GM21737 (cell line): Measurements from ENCODE around the gene RAB11FIP5.
"Not testable (repeated sequence)": the region's sequence is repeated elsewhere in the genome, so short reads cannot be mapped to it uniquely, and the experiment has no call there.

ENCODE experiments used
- ATAC-seq: cut with Tn5 transposase; IDR thresholded peaks from one replicate; pipeline ENCODE4 v1.9.1; 2021; ENCODE audit warnings: mild to moderate bottlenecking, moderate library complexity; ENCODE audit not compliant: unreplicated experiment

The RAB11FIP5 gene

DNA sequence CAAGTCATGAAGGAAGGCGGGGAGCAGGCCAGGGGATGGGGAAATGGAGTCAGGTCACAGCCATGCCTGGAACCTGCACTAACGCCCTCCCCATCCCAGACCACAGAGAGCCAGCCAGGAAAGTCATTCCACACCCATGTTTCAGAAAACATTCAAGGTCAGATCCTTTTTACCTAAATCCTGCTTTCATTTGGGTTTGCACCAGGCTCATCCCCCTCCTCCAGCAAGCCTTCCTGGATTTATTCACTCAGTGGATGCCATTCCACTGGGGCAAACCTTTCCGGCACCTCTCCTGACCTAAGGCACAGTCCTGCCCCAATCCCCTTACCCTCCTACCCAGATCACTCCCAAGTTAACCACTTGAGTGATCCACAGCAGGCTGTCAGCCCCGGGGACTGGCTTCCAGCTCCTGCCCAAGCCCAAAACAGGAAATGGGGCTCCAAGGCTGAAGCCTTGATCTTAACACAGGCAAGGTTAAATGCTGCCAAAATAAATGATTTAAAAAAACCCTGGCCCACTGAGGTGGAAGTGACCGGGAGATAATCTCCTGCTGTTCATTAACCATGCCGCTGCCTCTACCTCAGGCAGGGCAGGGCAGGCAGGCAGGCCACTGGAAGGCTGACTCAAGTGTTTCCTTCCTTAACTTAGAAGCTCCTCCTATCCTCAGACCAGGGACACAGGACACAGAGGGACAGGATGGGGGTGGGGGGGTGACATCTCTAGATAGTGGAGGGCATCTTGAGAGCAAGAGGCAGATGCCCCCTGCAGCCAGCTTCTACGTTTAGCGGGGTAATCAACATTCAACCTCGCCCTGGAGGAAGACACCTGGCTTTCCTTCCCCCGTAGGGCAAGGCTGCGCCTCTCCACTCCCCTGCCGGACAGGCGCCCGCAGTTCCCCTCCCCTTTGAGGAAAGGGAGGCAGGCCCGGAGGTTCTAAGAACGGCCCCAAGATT lies 1.4 kb downstream of the RAB11FIP5 start:
- ATAC-seq = no peak

DNA sequence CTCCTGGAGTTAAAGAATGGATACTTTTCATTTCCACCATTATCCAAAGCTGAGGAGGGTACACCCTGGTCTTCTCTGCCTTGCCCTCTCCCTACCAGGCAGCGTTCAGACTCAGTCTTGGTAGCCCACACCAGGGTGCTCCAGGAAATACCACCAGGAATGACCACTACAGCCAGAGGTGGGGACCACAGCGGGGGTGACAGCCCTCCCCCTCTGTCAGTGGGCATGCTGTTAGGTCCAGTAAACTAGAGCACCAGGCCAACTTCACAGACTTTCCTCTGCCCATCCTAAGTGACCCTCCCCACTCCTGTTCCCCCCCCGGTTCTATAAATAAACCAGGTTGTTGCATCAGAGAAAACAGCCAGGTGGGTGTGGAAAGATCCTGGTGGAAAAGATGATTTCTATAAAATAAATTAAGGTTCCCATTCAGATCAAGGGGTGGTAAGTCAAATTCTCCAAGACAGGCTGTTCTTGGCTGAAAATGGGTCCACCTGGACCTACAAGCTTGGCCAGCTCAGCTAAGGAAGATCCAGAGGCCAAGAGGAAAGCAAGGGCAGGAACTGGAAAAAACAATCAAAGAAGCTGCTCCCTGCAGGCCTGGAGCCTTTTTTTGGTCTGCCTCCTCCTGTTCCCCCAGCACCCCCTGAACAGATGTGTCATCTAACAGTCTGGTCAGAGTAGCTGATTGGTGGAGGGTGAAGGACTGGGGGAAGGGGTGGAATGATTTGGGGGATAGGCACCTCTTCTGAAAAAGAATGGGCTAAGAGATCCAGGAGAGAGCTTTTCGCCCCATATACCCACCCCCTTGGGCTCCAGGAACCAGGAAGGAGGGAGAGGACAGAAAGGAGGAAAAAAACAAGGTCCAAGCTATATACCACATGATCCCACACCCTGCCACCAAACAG lies 2.3 kb downstream of the RAB11FIP5 start:
- no peak for ATAC-seq

DNA sequence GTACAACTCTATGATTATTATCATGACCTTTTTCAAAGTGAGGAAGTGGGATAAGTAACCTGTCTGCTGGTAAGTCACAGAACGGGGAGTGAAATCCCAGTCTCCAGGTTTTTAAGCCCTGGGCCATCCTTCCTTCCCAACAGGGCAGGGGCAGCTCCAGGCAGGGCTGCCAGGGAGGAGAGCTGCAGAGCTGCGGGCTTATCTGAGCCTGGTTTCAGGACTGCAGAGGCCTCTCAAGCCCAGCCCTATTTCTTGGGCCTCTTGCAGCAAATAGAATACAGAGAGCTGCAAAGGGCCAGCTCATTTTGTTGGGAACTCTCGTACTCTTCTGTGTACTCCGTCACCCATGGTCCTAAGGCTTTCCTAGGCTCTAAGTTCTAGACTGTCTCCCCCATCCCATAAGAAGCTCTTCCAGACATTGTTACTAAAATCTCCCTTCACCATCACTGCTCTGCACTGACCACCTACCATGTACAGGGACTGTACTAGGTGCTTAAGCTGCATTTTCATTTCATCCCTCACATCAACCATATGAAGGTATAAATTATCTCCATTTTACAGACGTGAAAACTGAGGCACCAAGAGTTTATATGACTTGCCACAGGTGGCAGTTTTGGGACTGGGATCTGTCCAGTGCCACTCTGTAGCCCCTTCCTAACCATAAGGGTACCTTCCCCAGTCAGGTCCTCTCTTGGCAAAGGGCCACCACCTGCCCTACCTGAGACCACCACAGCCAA lies 3.1 kb downstream of the RAB11FIP5 start:
- ATAC-seq = no peak

DNA sequence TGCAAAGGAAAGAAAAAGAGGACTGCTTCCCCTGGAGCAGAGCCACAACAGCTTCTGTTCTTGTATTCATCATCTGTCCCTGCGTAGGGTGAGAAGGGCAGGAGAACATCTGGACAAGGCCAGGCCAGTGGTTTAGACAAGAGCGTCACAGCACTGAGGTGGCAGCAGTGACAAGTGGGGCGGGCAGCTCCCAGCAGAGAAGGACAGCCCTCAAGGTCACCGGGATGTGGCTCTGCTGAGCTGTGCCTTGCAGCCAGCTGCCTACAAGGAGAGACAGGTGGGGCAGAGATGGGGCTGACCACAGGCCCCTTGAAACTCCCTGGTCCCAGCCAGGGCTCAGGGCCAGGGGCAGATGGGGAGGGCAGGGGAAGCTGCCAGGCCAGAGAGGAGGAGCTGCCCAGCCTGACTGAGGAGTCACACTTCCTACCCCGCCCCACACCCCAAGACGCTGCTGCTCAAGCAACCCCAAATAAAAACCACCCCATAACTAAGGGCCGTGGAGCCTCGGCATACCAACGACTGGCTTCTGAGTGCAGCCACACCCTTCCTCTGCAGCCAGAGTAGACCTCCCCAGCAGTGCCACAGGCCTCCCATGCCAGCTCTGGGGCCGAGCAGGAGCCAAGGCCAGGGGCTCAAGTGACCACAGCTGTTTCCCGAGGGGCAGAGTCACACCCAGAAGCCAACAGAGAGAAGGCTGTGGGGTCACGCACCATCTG lies 5.4 kb downstream of the RAB11FIP5 start:
- no peak for ATAC-seq

DNA sequence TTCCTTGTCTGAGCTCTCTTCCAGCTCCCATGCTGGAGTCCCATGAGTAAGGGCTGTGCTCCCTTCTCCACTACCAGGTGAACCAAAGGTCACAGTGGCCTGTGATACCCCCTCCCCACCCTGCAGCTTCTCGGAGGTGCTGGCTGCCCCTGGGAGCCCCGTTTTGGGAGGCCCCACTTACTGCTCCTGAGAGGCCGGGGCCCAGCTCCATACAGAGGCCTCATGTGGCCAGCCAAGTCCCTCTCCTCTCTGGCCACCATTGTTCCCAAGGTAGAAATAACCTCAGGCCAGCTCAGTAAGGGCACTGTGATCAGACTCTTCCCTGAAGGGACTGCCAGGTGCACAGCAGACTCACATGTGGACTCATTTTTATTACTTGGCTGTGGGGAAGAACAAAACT lies 6.0 kb downstream of the RAB11FIP5 start:
- no peak for ATAC-seq

DNA sequence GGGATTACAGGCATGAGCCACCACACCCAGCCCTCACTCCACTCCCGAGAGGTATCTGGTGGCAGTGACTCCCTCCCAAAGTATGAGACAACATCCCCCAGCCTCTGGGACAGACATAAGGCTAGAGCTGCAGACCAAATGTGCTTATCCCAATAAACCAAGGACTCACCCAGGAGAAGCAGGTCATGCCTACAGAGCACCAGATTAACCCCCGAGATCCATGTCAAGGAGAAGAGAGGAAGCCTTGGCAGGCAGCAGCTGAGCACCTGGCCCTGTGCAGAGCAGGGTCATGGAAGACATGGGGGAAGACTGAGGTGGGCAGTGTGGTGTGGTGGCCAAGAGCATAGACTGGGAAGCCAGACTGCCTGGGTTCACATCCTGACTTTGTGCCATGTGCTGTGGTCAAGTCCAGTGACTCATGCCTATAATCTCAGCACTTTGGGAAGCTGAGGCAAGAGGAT lies 7.2 kb downstream of the RAB11FIP5 start:
- ATAC-seq = no peak

DNA sequence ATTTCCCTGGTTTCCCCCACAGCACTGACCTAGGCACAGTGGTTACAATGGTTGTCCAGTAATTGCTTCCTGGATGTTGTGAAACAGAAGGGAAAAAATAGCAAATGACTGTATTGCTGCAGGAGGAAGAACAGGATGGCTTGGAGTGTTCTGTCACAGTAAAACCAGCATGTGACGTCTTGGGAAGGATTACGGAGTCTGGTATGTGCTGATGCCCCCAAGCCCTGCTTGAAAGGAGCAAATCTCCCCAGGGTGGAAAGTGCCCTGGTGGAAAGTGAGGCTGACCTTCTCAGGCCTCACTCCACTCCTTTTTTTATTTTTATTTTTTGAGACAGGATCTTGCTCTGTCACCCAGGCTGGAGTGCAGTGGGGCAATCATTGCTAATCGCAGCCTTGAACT lies 7.8 kb downstream of the RAB11FIP5 start:
- ATAC-seq = no peak

DNA sequence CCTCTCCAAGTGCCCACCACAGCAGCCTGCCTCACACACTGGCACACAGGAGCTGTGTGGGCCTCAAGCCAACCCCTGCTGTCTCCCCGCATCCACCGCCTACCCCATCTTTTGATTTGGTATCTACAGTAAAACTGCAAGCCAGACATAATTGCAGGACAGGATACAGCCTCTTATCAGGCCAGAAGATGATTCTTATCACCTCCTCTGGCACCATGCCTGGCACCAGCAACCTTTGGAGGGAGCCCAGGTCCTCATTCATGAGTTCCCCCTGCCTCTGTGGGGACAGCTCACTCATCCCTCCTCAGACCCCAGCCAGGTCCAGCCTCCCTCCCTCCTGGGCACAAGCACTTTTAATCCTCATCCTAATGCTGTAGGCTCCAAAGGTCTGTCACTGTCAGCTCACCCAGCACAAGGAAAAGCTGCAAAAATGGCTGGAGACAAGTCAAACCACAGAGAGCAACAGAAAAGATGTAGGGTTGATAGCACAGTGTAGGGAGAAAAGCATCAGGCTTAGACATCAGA lies 9.7 kb downstream of the RAB11FIP5 start:
- no peak for ATAC-seq

GRCh38 chr2:73101626-73102256 lies 11.0 kb downstream of the RAB11FIP5 start:
- no peak for ATAC-seq

GRCh38 chr2:73100956-73101355 lies 11.8 kb downstream of the RAB11FIP5 start:
- no peak for ATAC-seq

- no peak for ATAC-seq
These were observed 13.3 kb downstream of the RAB11FIP5 start for GRCh38 chr2:73099486-73099885.

- ATAC-seq = no peak
These were observed 16.8 kb downstream of the RAB11FIP5 start for GRCh38 chr2:73095910-73096309.

DNA sequence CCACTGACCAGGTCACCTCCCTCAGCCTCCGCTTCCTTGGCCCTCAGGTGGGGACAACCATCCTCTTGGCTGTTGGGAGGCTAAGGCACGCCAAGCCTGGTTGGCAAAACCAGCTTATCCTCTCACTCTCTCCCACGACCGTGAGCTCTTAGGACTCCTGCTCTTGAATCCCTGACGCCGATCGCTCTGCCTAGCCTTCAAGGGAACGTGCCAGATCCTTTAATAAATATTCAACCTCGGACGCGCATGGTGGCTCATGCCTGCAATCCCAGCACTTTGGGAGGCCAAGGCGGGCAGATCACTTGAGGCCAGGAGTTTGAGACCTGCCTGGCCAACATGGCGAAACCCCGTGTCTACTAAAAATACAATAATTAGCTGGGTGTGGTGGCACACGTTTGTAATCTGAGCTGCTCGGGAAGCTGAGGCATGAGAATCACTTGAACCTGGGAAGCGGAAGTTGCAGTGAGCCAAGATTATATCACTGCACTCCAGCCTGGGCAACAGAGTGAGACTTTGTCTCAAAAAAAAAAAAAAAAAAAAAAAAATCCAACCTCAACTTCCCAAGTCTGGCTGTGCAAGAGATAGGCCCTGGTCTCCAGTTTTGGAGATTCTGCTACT lies 19.0 kb downstream of the RAB11FIP5 start:
- ATAC-seq = not testable (repeated sequence)

DNA sequence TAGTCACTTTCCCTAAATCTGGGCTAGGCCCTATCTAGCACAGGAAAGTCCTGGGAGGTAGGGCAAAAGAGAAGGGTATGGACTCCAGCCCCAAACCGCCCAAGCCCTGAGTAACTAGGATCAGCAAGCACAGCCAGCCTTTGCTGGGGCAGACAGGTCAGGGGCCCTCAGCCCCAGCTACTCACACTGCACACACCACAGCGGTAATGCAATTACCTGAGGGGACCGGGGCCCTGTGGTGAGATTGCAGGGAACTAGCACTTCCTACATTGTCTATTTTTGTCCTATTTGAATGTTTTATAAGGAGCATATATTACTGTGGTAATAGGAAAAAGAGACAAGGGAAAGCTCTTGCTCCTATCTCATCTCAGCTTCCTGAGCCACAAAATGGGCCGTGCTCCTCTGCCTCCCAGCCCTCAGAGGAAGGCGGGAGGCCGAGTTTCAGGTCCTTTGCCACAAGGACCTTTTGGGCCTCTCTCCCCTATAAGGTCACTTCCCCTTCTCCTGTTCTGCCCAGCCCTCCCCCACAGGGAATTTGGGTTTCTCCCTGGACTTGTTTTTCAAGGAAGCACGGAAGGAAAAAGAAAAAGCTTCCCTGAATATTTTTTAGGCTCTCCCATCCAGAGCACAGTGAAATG lies 20.5 kb downstream of the RAB11FIP5 start:
- no peak for ATAC-seq

GRCh38 chr2:73091696-73092095 lies 21.1 kb downstream of the RAB11FIP5 start:
- ATAC-seq = no peak

DNA sequence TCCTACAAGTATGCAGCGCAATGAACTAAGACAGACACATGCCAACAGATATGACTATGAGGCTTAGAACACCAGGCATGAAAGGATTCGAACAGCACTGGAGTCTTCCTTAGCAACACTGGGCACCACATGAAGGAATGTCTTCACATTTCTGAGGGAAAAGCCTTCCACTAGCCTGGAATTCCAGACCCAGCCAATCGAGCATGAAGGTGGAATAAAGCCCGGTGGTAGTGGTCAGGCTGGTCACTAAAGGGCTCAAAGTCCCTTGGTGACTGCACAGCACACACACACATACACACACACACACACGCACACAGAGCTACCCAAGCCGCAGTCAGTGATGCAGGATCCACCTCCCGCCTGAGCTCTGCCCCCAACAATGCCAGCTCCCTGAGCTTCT lies 21.6 kb downstream of the RAB11FIP5 start:
- no peak for ATAC-seq

GRCh38 chr2:73089270-73090030 lies 23.3 kb downstream of the RAB11FIP5 start:
- ATAC-seq = no peak

GRCh38 chr2:73088703-73089102 lies 24.0 kb downstream of the RAB11FIP5 start:
- no peak for ATAC-seq
